K562 (cell line): ENCODE data around the gene EYA4. TPM values are rescaled to one million over a fixed set of nuclear protein-coding genes. Genes with fewer than 3 reads are reported as not detected.

Experiments
- ATAC-seq: fragments of 200-7000 bp; cut with Tn5 transposase; 3 replicates; pipeline ENCODE4 v1.9.1; 2020; ENCODE audit warnings: moderate library complexity
- BruUV-seq: library from RNA; stranded (reverse); fragments of 400-500 nt; replicated peaks from 2 replicates; lab custom pipeline; 2021; lab: Mats Ljungman, UMichigan
- CTCF ChIA-PET: fragments of 300-600 bp; formaldehyde crosslinking; extraction: SDS; loops from one replicate; lab custom pipeline; 2021; ENCODE audit warnings: low intra/inter-chr PET ratio; lab: Yijun Ruan, JAX
- POLR2A ChIA-PET: fragments of 300-600, 350-650 bp; sonication (Branson Sonifier 250); formaldehyde crosslinking; extraction: SDS; loops from one replicate; lab custom pipeline; 2021; ENCODE audit warnings: antibody characterized with exemption, inconsistent platforms; lab: Yijun Ruan, JAX
- DNase-seq, 4 experiments: peaks; one replicate each; pipeline versions ENCODE4 v3.0.0 to v3.0.0-alpha.2; 2011 to 2018; ENCODE audit warnings: low spot score in 3 of 4, mixed read lengths in 3 of 4; ENCODE audit errors: extremely low read depth in 1 of 4
- FAIRE-seq: peaks from 2 replicates; lab custom pipeline; 2011; peaks lifted over from hg19 to GRCh38; lab: Jason Lieb, UNC
- H2AFZ ChIP-seq: 2 replicates; pipeline ENCODE4 v1.6.0; 2011; ENCODE audit warnings: low read depth, low read length, control low read depth, inconsistent platforms
- H3K27ac ChIP-seq: fragments of 200-600 bp; 3 replicates; pipeline ENCODE4 v1.8.0; 2011; ENCODE audit warnings: low read depth, mild to moderate bottlenecking, control low read depth, inconsistent platforms, low read length, moderate library complexity, mixed read lengths; ENCODE audit errors: extremely low read depth
- H3K27me3 ChIP-seq, 2 experiments: fragments of 300-600 bp in 1 of 2; 2 replicates in 1 of 2; 3 replicates in 1 of 2; pipeline versions ENCODE4 v1.6.0 to v1.8.0; 2011; ENCODE audit warnings: inconsistent platforms in 2 of 2, low read length in 2 of 2, mild to moderate bottlenecking in 1 of 2, mixed read lengths in 1 of 2, moderate library complexity in 1 of 2; ENCODE audit not compliant: control insufficient read depth in 2 of 2, insufficient read depth in 2 of 2
- H3K36me3 ChIP-seq: fragments of 300-600 bp; 3 replicates; pipeline ENCODE4 v1.8.0; 2011; ENCODE audit warnings: mild to moderate bottlenecking, low read length, inconsistent platforms; ENCODE audit not compliant: control insufficient read depth, insufficient read depth
- H3K4me1 ChIP-seq, 2 experiments: fragments of 200-600 bp in 1 of 2; replicated peaks in 1 of 2; 2 replicates in 1 of 2; 3 replicates in 1 of 2; pipeline versions ENCODE4 v1.5.1 to v1.8.0; 2011; ENCODE audit warnings: inconsistent platforms in 2 of 2, low read length in 2 of 2, mild to moderate bottlenecking in 1 of 2, mixed read lengths in 1 of 2, moderate library complexity in 1 of 2; ENCODE audit not compliant: control insufficient read depth in 2 of 2, insufficient read depth in 2 of 2
- H3K4me2 ChIP-seq: 2 replicates; pipeline ENCODE4 v1.6.1; 2011; ENCODE audit warnings: low read length, control low read depth, inconsistent platforms, mixed read lengths; ENCODE audit not compliant: insufficient read depth
- H3K4me3 ChIP-seq: fragments of 200-600 bp; sonication (generic), shearing (Covaris generic); 2 replicates; pipeline ENCODE4 v1.5.1; 2016; ENCODE audit warnings: control low read depth, inconsistent platforms
- H3K79me2 ChIP-seq: fragments of 200-600 bp; 3 replicates; pipeline ENCODE4 v1.8.0; 2011; ENCODE audit warnings: low read length, inconsistent platforms; ENCODE audit not compliant: control insufficient read depth, insufficient read depth
- H3K9ac ChIP-seq, 2 experiments: 2 replicates each; pipeline versions ENCODE4 v1.6.0 to v1.6.1; 2011; ENCODE audit warnings: low read depth in 2 of 2, low read length in 2 of 2, control low read depth in 1 of 2, inconsistent platforms in 1 of 2, mild to moderate bottlenecking in 1 of 2, mixed read lengths in 1 of 2; ENCODE audit not compliant: insufficient read depth in 1 of 2
- H3K9me1 ChIP-seq: one replicate; pipeline ENCODE4 v1.6.0; 2011; ENCODE audit warnings: inconsistent platforms, mild to moderate bottlenecking, low read length, moderate library complexity; ENCODE audit not compliant: control insufficient read depth, insufficient read depth
- H3K9me3 ChIP-seq: replicated peaks from 2 replicates; pipeline ENCODE4 v1.5.1; 2011; ENCODE audit warnings: low read depth, low read length, inconsistent platforms; ENCODE audit not compliant: control insufficient read depth, insufficient read depth
- H4K20me1 ChIP-seq: replicated peaks from 2 replicates; pipeline ENCODE4 v1.6.1; 2011; ENCODE audit warnings: low read length, inconsistent platforms, mixed read lengths; ENCODE audit not compliant: control insufficient read depth, insufficient read depth
- DACH1 ChIP-seq: fragments of 450-650 bp; IDR thresholded peaks from 2 replicates; pipeline ENCODE4 v1.6.1; 2018; ENCODE audit not compliant: partially characterized antibody
- EP300 ChIP-seq: IDR thresholded peaks from 2 replicates; pipeline ENCODE4 v1.6.1; 2012; ENCODE audit warnings: low read length, improper control_type of control experiment
- GTF2A2 ChIP-seq: IDR thresholded peaks from 2 replicates; pipeline ENCODE4 v1.6.1; 2016; ENCODE audit warnings: mild to moderate bottlenecking, missing genetic modification characterization, missing compliant biosample characterization
- HDAC6 ChIP-seq: IDR thresholded peaks from 2 replicates; pipeline ENCODE4 v1.6.1; 2012; ENCODE audit warnings: low read depth, mild to moderate bottlenecking, control low read depth, inconsistent platforms, low read length, moderate library complexity
- HMBOX1 ChIP-seq: sonication (generic); IDR thresholded peaks from 2 replicates; pipeline ENCODE4 v1.6.1; 2016
- LARP7 ChIP-seq: fragments of 450-650 bp; IDR thresholded peaks from 2 replicates; pipeline ENCODE4 v1.6.1; 2016
- PRDM10 ChIP-seq: fragments of 450-650 bp; IDR thresholded peaks from 2 replicates; pipeline ENCODE4 v1.6.1; 2018; ENCODE audit not compliant: partially characterized antibody
- RBM34 ChIP-seq: fragments of 200-400 bp; formaldehyde crosslinking; IDR thresholded peaks from 2 replicates; pipeline ENCODE4 v1.6.1; 2018; ENCODE audit warnings: low read length, borderline replicate concordance; ENCODE audit not compliant: insufficient read depth
- RBM39 ChIP-seq: fragments of 200-400 bp; formaldehyde crosslinking; optimal IDR thresholded peaks from 2 replicates; pipeline ENCODE3; 2018; ENCODE audit warnings: low read depth, low read length
- SIN3B ChIP-seq: fragments of 450-650 bp; IDR thresholded peaks from 2 replicates; pipeline ENCODE4 v1.6.1; 2017; ENCODE audit warnings: low read depth, mild to moderate bottlenecking, moderate library complexity
- SMAD1 ChIP-seq: fragments of 150-350 bp; IDR thresholded peaks from 2 replicates; pipeline ENCODE4 v1.6.1; 2014; ENCODE audit warnings: low read length, low read depth; ENCODE audit not compliant: partially characterized antibody
- SUPT5H ChIP-seq: fragments of 450-650 bp; IDR thresholded peaks from 2 replicates; pipeline ENCODE4 v1.6.1; 2016
- ZBTB7A ChIP-seq: IDR thresholded peaks from 2 replicates; pipeline ENCODE4 v1.6.1; 2011; ENCODE audit warnings: low read depth, mild to moderate bottlenecking, low read length, moderate library complexity, borderline replicate concordance; ENCODE audit not compliant: control insufficient read depth
- ZNF449 ChIP-seq: fragments of 250-450 bp; sonication (Bioruptor Pico); IDR thresholded peaks from 2 replicates; pipeline ENCODE4 v1.8.0; 2022; ENCODE audit warnings: moderate library complexity, mild to moderate bottlenecking, inconsistent platforms
- ZNF668 ChIP-seq: fragments of 250-450 bp; sonication (Bioruptor Pico); IDR thresholded peaks from 2 replicates; pipeline ENCODE4 v1.8.0; 2022; ENCODE audit warnings: mild to moderate bottlenecking, inconsistent platforms
- WGBS: fragments of 100-300 bp; shearing (Covaris generic); methylation state at CpG from one replicate; pipeline ENCODE4 v1.1.6; 2016; ENCODE audit warnings: low coverage, mixed read lengths; ENCODE audit not compliant: insufficient coverage; ENCODE audit errors: missing lambda C conversion rate; 5-methylcytosine and 5-hydroxymethylcytosine counted together
- in situ Hi-C: fragments of 300-500 bp; cut with MboI; formaldehyde crosslinking; loops from 4 replicates; pipeline ENCODE4 v1.15.0; 2018; ENCODE audit warnings: inconsistent platforms, mixed read lengths
- intact Hi-C: fragments of 100-400 bp; cut with micrococcal nuclease; formaldehyde crosslinking; loops from 2 replicates; pipeline ENCODE4 v1.14.2; 2022
- polyA plus RNA-seq, 8 experiments: library from polyadenylated mRNA; depleted of rRNA in 4 of 8; stranded (reverse) in 5 of 8; unstranded in 3 of 8; fragments of >200 nt; fragmentation: Nextera tagmentation in 2 of 8; fragmentation: Illumina TruSeq in 1 of 8; extraction: Ambion mirVana in 2 of 8; extraction: Trizol in 1 of 8; gene quantifications; 2 replicates each; pipeline versions ENCODE4 v1.2.1 to v1.2.3, GENCODE V29; 2011 to 2014; ENCODE audit warnings: inconsistent platforms in 1 of 8, missing spikeins in 1 of 8
- total RNA-seq, 7 experiments: library from RNA; depleted of rRNA in 6 of 7; stranded (reverse); fragments of >200 nt in 6 of 7; fragmentation: Illumina TruSeq in 2 of 7; extraction: Trizol in 2 of 7; gene quantifications; 2 replicates each; pipeline versions ENCODE4 v1.2.1 to v1.2.3, GENCODE V29; 2011 to 2021; ENCODE audit warnings: low replicate concordance in 1 of 7

EYA4 gene
- total and polyA plus RNA-seq, 9 of the 15 experiments (the other 6 are each of a cell fraction or from before 2014, with no cell fraction given), result 0.03 to 0.04 TPM; not detected in 7

- H3K4me3 ChIP-seq, result no peak overlapping the region
- CTCF ChIA-PET, result no interaction called here
- no peaks in the 10 kb centered on the region for H3K4me1 ChIP-seq
- H3K4me2 ChIP-seq, result no peak overlapping the region
- no peaks in the 10 kb centered on the region for H3K9me1 ChIP-seq
- DNase-seq, result no peak
- TF ChIP-seq SIN3B, result no peak
- TF ChIP-seq SMAD1, result no peak
- TF ChIP-seq LARP7, result no peak
- no peak for TF ChIP-seq PRDM10
- TF ChIP-seq EP300, result no peak
- no peak for TF ChIP-seq DACH1
- no peak for TF ChIP-seq RBM34
- no peak for TF ChIP-seq ZBTB7A
- no peak for TF ChIP-seq GTF2A2 (tag)
- no peak for TF ChIP-seq ZNF668 (CRISPR knock-in tag)
- no peak for TF ChIP-seq HMBOX1
- TF ChIP-seq ZNF449 (CRISPR knock-in tag), result no peak
- no peak for TF ChIP-seq RBM39
- TF ChIP-seq HDAC6, result no peak
- no peak for TF ChIP-seq SUPT5H
- TF ChIP-seq, all 486 proteins: peak for 0
- Histone ChIP-seq H3K9me3 (peaks cover 2% of the 10 kb centered on the region; the same call in 1 of the 2 replicates), H3K9ac (no peak overlapping the region), H2AFZ (no peak overlapping the region), H3K79me2 (no peaks in the 10 kb centered on the region), H3K27ac (no peak overlapping the region), H3K36me3 (no peaks in the 10 kb centered on the region), H3K27me3 (no peaks in the 10 kb centered on the region), H4K20me1 (no peaks in the 10 kb centered on the region)
- BruUV-seq, result no TSS peak
- no peak for ATAC-seq
- FAIRE-seq, result no peak
- POLR2A ChIA-PET, result interaction anchor here (0.5 kb wide), 1 partner anchor 983 kb away, joined by 4 read pairs; no protein-coding TSS in a partner anchor
- in situ Hi-C loops, result no loop called here
- intact Hi-C loops, result no loop called here
- WGBS, result 6% methylated on average over 1 of the region's 1 CpG
These were observed 96.2 kb downstream of the EYA4 start for GRCh38 chr6:133337308-133337707.
